ENCODE measurements around the gene SLC31A1. TPM values are rescaled to one million over a fixed set of nuclear protein-coding genes. Genes with fewer than 3 reads are reported as not detected.

Gene SLC31A1
- total RNA-seq, 2 donors from 2014 or later, result 6.7 to 7.9 TPM

DNA sequence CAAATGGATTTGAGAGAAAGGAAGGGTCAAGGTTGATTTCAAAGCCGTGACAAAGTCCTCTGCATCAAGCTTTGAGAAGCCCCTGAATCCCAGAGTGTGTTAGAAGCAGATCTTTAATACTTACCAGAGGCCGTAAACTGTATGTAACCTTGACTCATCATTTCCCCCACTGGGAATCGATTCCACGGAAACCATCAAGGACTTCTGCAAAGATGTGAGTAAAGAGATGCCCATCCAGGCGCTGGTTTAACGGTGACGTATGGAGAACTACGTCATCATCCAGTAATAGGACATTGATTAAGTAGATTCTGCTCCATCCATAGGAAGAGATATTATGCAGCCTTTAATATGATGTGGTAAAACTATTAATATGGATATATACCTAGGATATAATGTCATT is 80.2 kb downstream of the SLC31A1 start:
- intact Hi-C loops (cut with DNase I), result no loop called here

GRCh38 chr9:113302792-113303418 is 81.6 kb downstream of the SLC31A1 start, which contains the start of gene RNF183:
Gene RNF183 (minus strand): TSS chr9:113303376. CDS start chr9:113298184, 5,192 bp downstream.
- no peak within 1 kb of the TSS for H3K27ac ChIP-seq
- TF ChIP-seq POLR2A (IDR thresholded peaks at IDR 0.05), result no peak
- no peak for TF ChIP-seq CTCF (IDR thresholded peaks at IDR 0.05)
- H3K9me3 ChIP-seq, result no peaks in the 10 kb centered on the region
- peaks cover 8% of the 10 kb centered on the region for H3K4me1 ChIP-seq
- ATAC-seq, result no peak
- H3K27me3 ChIP-seq, result no peaks in the 10 kb centered on the region
- no peak for DNase-seq
- intact Hi-C loops (cut with DNase I), result no loop called here
- no peaks in the 10 kb centered on the region for H3K36me3 ChIP-seq (replicated peaks in 1 of 2; ENCODE audit: insufficient read depth in 1 of 2, low read depth in 2 of 2)
- no peak within 1 kb of the TSS for H3K4me3 ChIP-seq
- 55 to 68% methylated on average over 25 of the region's 25 CpGs for WGBS, 2 donors

More for the DNA sequence above, 80.2 kb downstream of the SLC31A1 start:
- no peak for ATAC-seq
- Histone ChIP-seq H3K27me3 (no peaks in the 10 kb centered on the region), H3K9me3 (no peaks in the 10 kb centered on the region), H3K4me1 (peaks cover 8% of the 10 kb centered on the region), H3K36me3 (replicated peaks in 1 of 2; ENCODE audit: insufficient read depth in 1 of 2, low read depth in 2 of 2) (no peaks in the 10 kb centered on the region), H3K27ac (no peak overlapping the region), H3K4me3 (no peak overlapping the region)
- WGBS, 2 donors, result 69 to 83% methylated on average over 8 of the region's 8 CpGs
- DNase-seq, result no peak
- no peak for TF ChIP-seq CTCF (IDR thresholded peaks at IDR 0.05)
- TF ChIP-seq POLR2A (IDR thresholded peaks at IDR 0.05), result no peak

GRCh38 chr9:113306566-113306965 is 85.2 kb downstream of the SLC31A1 start:
- no peaks in the 10 kb centered on the region for H3K36me3 ChIP-seq (replicated peaks in 1 of 2; ENCODE audit: insufficient read depth in 1 of 2, low read depth in 2 of 2)
- intact Hi-C loops (cut with DNase I), result no loop called here
- DNase-seq (no peak), ATAC-seq (no peak)
- TF ChIP-seq POLR2A (IDR thresholded peaks at IDR 0.05) (no peak), CTCF (IDR thresholded peaks at IDR 0.05) (no peak)
- no peak overlapping the region for H3K4me3 ChIP-seq
- no peaks in the 10 kb centered on the region for H3K4me1 ChIP-seq
- no peaks in the 10 kb centered on the region for H3K27me3 ChIP-seq
- 54 to 78% methylated on average over 1 of the region's 1 CpG for WGBS, 2 donors
- H3K27ac ChIP-seq, result no peak overlapping the region
- H3K9me3 ChIP-seq, result no peaks in the 10 kb centered on the region

- Histone ChIP-seq H3K4me1 (no peaks in the 10 kb centered on the region), H3K36me3 (replicated peaks in 1 of 2; ENCODE audit: insufficient read depth in 1 of 2, low read depth in 2 of 2) (no peaks in the 10 kb centered on the region), H3K9me3 (no peaks in the 10 kb centered on the region), H3K27ac (no peak overlapping the region), H3K4me3 (no peak overlapping the region), H3K27me3 (no peaks in the 10 kb centered on the region)
- no peak for DNase-seq
- no peak for TF ChIP-seq CTCF (IDR thresholded peaks at IDR 0.05)
- no peak for TF ChIP-seq POLR2A (IDR thresholded peaks at IDR 0.05)
- intact Hi-C loops (cut with DNase I), result no loop called here
- ATAC-seq, result no peak
- WGBS, 2 donors, result 51 to 53% methylated on average over 7 to 8 of the region's 8 CpGs
Measured at GRCh38 chr9:113307396-113307975, 86.1 kb downstream of the SLC31A1 start.

Data from body of pancreas (tissue), 4 donors.